GM12874 (cell line): ENCODE results near the gene BMF.

Experiments
- TF ChIP-seq, protein P1 (sequence below): IDR thresholded peaks from 2 replicates; pipeline ENCODE4 v1.5.1; 2011; ENCODE audit warnings: low read depth, mild to moderate bottlenecking, control low read depth, low read length, moderate library complexity; ENCODE audit not compliant: insufficient read depth

Gene BMF

DNA sequence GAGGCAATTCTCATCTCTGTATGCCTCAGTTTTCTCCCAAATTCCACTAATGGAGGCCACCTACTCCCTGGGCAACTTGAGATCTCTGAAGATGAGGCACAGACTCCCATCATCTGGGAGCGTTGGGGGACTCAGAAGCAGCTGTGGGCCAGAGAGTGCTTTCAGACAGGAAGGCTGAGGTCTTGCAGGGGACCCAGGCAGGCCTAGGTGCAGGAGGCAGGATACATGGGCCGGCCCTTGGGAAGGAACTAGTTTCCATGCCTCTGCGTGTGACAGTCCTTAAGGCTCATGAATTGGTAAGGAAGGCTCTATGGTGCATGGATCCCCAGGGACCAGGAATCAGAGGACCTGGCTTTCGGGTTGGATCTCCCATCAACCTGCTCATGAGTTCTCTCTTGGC, 14.5 kb downstream of the BMF start:
- TF ChIP-seq, protein P1, sequence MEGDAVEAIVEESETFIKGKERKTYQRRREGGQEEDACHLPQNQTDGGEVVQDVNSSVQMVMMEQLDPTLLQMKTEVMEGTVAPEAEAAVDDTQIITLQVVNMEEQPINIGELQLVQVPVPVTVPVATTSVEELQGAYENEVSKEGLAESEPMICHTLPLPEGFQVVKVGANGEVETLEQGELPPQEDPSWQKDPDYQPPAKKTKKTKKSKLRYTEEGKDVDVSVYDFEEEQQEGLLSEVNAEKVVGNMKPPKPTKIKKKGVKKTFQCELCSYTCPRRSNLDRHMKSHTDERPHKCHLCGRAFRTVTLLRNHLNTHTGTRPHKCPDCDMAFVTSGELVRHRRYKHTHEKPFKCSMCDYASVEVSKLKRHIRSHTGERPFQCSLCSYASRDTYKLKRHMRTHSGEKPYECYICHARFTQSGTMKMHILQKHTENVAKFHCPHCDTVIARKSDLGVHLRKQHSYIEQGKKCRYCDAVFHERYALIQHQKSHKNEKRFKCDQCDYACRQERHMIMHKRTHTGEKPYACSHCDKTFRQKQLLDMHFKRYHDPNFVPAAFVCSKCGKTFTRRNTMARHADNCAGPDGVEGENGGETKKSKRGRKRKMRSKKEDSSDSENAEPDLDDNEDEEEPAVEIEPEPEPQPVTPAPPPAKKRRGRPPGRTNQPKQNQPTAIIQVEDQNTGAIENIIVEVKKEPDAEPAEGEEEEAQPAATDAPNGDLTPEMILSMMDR, result no peak

DNA sequence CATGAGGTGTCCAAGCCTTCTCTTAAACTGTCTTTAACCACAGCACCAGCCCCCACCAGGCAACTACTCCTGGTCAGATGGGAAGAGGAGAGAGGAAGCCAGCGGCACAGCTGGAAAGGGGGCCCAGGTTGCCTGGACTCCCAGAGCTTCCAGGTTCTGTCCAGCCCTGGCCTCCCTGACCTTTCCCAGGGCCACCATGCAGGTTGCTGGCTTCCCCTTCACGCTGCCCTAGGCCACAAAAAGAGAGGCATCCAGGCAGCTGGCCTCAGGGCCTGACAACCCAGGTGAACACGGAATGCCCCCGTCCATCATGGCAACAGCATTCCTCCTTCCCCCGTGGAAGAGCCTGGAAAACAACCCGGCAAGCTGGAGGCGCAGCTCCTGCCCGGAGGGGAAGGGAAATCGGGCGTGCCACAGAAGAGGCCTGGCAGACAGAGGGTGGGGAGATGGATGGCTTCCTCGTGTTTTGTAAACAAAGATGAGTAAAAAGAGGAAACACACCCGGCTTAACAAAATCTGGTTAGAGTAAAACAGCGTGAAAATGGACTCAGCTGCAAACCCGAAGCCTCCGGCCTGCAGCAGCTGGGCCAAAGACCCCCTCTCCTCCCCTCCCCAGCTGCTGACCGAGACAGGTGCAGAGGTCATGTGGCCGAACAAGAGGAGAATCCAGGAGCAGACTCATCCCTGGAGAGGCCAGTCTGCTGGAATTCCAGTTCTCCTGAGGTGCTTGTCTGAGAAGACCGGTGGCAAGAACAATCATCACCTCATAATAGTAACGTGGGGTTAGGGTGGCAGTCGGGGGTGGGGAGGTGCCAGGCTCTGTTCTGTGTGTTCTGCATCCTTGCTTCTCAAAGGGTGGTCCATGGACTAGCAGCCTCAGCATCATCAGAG, 15.5 kb downstream of the BMF start:
- TF ChIP-seq, protein P1, result no peak

DNA sequence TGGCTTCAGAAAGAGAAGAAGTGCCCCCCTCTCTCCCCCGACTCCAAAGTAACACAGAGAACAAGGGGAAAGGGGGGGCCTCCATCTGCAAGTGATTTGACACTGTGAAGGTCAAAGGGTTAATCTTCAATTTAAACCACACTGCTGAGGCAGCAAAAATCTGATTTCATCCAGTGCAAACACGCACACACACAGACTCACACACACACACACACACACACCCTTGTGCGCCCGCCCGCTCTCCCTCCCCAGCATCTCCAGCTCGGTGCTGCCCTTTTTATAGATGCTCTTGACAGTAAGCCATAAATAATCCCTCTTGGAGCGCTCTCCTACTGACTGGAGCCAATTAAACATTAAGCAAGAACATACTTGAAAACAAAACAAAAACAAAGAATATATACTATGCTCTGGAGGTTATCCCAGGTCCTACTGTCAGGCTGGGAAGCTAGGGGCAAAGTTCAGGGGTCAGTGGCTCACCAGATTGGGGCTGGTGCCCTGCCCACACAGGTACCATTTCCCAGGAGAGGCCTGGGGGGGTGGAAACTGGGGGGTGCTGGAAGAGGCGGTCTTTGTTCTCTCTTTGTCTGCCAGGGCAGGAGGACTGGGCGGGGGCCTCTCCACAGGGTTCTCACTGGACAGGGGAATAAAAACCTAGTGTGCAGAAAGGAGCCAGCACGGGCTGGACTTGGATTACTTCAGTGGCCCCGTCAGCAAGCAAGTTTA, 16.3 kb downstream of the BMF start:
- TF ChIP-seq, protein P1, result no peak

DNA sequence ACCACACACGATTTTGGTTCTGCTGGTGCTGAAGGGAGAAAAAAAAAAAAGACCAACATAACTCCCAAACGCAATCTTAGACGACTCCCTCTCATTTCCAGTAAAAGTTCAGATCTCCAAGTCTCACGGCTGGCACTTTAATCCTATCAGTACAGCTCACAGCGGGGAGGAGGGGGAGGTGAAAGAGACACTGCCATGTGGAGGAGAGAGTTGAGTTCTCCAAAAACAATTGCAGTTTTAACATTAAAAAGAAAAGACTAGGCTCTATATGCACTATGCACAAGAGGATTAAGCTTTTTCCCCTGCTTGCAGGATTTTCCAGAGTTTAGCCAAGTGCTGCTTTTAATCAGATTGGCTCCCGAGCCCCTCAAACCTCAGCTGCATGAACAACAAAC, 16.8 kb downstream of the BMF start:
- TF ChIP-seq, protein P1, result no peak

DNA sequence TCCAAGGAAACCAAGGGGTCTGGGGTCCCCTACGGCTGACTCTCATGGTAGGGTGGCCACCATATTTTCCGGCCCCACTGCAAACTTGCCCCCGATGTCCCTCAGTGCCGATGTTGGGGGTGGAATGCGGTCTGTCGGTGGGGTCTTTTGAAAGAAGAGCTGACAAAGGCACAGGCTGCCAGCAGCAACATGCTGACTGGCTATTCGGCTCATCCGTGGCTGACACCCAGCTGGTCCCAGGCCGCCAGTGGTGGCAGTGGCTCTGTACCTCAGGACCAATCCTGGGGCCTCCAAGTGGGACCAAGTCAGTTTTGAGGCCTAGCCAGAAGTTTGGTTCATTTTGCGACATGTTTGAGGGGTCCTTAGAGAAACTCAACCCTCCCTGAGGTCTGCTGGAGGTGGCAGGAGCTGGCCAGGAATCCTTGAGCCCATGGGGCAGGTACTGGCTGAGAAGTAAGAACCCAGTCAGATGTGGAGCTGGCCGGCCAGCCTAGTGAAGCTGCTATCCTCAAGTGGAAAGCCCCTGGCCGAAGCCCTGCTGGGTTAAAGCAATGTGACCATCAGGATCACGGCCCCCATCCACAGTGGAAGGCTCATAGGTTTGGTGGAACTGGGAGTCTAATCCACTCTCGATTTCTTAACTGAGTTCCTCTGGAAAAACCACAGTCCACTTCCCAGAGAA, 17.8 kb downstream of the BMF start:
- TF ChIP-seq, protein P1, result no peak

DNA sequence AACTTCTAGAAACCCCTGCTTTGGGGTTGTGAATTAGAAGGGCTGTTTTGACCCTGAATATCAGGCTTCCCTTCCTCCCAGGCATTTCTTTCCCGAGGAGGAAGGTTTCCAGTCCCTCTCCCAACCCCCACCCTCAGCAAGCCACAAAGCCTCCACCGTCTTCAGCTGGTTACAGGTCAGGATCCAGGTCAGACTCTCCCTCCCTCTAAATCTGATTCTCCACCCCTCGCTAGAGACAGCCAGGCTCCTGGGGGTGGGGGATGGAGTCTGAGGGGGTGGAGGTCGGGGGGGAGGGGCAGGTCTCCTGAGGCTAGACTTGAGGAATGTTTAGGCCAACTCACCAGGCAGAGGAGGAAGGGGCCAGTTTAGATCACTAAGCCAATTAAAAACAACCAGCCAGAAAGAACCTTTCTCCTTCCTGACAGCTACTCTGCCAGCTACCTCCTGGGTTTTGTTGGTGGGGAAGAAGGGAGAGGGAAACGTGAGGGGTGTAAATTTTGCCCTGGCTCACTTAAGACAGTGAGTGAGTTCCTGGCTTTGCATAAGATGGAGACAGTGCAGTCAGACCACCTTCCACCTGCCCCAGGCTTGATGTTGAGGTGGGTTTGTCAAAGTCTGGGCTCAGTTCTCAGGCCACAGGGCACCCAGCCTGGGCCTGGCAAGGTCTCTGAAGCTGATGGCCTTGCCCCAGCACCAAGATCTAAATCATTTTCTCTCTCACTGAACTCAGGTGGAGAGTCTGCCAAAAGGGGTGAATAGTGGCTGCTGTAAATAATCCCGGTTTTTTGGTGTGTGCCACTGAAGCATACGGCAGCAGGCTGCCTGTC, 19.5 kb downstream of the BMF start:
- TF ChIP-seq, protein P1, result no peak
